Stimulated activated CD4-positive, alpha-beta T cell treated with anti-CD3 and anti-CD28 coated beads, Interleukin-1b, Interleukin-23, amount 100 ng/mL, for 1 hour (primary cell): ENCODE results near the gene RNF186.
"Not testable (repeated sequence)": the region's sequence is repeated elsewhere in the genome, so short reads cannot be mapped to it uniquely, and the experiment has no call there.

Experiments used
- DNase-seq, 2 donors: peaks; one replicate each; pipeline ENCODE4 v3.0.0-alpha.2; 2020; ENCODE audit warnings: low read depth in 2 of 2

RNF186 gene

DNA sequence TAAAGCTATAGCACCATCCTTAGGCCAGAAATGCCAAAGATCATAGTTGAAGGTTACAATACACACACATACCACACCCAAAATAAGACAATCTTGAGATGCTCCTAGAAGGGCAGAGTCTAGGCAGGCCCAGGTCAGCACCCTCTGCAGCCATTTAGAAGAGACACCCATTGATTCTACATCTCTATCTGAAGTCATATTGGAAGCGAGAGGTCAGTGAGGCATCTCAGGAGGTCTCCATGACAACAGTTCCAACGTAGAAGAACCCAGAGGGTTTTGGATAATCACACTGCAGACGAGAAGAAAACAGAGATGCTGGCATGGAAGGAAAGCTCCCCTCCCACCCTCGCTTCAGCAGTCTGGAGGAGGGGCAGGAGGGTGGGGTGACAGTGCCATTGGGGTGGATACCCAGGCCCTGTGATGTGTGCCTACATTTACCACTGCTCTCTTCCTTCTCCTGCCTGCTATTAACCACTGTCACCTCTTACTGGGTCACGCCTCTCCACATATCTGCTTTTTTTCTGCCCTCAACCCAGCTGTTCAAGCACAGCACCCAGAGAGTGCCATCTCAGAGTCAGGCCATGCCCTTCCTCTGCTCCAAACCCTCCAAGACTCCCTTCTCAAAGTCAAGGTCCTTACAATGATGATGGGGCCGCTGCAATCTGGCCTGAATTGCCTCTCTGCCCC is 21.6 kb downstream of the RNF186 start:
- DNase-seq = no peak

DNA sequence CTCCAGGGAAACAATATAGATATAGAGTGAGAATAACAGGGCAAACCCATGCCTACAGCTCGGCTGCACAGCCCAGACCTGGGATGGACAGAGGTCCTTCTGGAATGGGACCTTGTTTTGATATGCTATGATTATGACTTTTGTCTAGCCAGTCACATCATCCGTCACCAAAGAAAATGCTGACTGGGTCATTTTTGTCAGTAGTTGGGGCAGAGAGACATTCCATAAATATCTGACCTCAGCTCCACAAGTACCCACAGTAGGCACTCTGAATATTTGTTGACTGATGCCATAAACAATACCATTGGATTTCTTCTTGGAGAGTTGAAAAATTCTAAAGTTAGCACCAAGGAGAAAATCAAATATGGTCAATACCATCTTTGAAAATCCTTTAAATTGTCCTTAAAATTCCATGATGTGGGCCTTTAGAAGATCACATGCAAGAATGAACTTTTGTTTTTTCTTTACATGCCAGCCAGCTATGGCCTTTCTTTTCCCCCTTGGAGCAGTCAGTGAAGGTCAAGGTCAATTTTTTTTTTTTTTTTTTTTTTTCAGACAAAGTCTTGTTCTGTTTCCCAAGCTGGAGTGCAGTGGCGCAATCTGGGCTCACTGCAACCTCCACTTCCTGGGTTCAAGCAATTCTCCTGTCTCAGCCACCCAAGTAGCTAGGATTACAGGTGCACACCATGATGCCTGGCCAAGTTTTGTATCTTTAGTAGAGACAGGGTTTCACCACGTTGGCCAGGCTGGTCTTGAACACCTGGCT is 22.7 kb downstream of the RNF186 start:
- no peak for DNase-seq

DNA sequence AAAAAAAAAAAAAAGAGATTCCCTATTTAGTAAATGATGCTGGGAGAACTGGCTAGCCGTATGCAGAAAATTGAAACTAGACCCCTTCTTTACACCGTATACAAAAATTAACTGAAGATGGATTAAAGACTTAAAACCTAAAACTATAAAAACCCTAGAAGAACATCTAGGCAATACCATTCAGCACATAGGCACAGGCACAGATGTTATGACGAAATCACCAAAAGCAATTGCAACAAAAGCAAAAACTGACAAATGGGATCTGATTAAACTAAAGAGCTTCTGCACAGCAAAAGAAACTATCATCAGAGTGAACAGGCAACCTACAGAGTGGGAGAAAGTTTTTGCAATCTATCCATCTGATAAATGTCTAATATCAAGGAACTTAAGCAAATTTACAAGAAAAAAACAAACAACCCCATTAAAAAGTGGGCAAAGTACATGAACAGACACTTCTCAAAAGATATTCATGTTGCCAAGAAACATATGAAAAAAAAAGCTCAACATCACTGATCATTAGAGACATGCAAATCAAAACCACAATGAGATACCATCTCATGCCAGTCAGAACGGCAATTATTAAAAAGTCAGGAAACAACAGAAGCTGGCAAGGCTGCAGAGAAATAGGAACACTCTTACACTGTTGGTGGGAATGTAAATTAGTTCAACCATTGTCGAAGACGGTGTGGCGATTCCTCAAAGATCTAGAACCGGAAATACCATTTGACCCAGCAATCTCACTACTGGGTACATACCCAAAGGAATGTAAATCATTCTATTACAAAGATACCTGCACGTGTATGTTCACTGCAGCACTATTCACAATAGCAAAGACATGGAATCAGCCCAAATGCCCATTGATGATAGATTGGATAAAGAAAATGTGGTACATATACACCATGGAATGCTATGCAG is 24.8 kb downstream of the RNF186 start:
- not testable (repeated sequence) for DNase-seq

DNA sequence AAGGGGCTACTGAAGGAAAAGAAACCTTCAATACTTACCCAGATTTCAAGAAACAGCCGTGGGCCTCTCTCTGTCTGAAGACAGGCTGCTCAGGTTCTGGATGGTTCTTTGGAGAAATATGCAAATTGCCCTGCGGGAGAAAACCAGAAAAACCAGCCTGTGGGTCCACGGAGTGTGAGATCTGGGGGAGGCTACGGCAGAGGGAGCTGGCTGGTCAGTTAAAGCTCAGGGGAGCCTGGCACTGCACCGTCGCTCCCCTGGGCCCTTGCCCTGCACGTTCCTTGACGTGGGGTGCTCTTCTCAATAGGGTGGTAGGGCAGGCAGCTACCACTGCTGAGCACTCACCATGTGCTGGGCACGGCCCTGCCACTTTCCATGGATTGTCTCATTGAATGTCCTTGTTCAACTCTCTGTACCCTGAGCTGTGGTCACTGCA is 28.1 kb downstream of the RNF186 start:
- DNase-seq = no peak

DNA sequence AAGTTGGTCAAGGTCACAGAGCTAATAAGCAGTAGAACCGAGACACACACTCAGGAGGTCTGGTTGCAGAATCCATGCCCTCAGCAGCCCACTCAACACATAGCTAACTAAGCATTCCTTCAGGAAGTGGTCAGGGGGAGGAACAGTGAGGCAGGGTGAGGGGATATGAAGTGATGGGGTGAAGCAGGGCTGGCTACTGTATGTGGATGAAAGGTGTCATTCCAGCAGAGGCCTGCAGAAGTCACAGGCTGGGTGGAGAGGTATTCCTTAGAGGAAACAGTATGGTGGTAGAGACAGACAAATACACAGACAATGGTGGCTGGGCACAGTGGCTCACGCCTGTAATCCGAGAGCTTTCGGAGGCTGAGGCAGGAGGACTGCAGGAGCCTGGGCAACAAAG is 29.4 kb downstream of the RNF186 start:
- DNase-seq = no peak

DNA sequence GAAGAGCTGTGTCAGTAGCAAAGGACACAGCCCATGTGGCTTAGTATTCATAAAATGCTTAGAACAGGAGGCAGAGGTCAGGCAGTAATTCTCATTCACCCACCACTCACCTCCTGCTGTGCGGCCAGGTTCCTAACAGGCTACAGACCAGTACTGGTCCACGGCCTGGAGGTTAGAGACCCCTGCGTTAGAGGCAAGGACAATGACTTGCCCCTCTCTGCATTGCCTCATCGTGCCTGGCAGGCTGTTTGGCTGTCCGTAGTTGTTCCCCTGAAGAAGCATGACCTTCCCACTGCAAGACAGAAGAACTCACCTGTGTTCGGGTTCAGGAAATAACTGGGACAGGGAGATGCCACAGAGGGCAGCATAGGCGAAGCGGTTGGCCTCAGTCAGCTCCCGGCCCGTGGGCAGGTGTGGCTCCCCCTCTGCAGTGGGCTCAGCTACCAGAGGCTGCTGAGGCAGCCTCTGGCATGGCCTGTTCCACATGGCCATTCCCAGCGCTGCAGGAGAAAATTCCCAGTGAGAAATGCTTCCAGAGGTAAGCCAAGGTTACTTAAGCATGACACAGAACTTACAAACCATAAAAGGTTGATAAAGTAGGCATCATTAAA is 34.7 kb downstream of the RNF186 start:
- DNase-seq = no peak

DNA sequence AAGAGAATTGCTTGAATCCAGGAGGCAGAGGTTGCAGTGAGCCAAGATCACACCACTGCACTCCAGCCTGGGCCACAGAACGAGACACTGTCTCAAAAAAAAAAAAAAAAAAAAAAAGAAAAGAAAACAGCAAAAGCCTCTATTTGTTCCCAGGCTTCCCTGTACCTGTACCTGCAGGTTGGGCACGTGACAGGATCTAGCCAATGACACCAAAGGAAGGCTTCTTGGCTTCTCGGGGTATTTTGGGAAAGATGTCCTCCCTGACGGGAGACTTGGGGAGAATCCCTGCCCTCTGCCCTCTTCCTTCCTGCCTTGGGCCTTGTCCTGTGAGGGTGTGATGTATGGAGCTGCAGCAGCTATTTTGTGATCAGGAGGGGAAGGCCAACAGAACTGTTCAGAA is 38.1 kb downstream of the RNF186 start:
- no peak for DNase-seq

DNA sequence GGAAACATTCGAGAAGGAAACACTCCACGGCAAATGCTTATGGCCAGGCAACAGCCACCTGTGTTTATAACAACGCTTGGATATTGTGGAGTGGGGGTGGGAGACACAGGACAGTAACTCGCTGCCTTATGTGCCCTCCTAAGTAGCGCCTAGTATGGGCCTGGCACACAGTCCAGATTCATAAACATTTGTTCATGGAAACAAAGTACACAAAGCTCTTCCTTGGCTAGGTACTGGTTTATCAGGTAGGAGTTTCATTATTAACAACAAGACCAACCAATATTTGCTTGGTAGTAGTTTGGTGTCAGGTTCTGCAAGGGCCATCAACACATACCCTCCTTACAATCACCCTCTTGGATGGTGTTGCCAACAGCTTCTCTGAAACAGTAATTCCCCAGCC is 38.8 kb downstream of the RNF186 start:
- DNase-seq = no peak

DNA sequence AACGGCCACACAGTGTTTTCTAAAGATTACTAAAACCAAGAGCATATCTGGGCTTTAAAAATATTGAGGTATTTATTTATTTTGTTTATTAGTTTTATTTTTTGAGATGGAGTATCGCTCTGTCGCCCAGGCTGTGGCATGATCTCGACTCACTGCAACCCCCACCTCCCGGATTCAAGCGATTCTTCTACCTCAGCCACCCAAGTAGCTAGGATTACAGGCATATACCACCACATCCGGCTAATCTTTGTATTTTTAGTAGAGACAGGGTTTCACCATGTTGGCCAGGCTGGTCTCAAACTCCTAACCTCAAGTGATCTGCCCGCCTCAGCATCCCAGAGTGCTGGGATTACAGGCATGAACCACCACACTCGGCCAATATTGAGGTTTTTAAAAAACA is 39.3 kb downstream of the RNF186 start:
- no peak for DNase-seq

DNA sequence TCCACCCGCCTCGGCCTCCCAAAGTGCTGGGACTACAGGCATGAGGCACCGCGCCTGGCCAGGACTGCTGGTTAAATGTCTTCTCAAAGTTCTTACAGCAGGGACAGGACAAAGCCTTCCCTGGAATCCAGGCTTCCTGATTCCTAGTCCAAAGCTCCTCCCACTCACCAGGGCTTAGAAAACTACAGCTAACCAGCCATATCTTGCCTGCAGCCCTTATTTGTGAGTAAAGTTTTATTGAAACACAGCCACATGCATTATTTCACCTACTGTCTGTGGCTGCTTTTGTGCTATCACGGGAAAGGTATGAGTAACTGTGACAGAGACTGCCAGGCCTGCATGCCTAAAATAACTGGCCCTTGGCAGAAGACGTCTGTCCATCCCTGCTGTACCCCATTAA is 39.8 kb downstream of the RNF186 start:
- no peak for DNase-seq

DNA sequence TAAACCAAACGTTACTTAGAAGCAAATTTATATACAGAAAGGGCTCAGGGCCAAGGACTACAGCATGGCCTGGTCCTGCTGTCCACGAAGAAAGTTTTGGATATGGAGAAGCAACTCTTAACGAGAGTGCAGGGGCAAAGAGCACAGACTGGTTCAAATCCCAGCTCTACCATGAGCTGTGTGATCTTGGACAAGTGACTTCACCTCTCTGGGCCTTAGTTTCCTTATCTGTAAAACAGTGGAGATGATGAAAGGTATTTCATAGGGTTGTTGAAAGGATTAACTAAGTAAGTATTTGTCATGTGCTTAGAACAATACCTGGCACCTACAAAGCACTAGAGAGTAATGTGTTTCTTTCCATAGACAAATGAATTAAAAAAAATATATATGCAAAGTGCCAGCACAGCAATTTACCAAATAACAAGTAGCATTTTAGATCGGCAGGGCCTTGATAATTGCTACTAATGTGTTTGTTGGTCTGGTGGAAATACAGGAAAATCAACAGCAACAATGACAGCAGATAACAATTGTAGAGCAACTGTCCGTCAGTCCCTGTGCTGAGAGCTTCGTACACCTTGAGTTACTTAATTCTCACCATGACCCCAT is 40.8 kb downstream of the RNF186 start:
- DNase-seq = no peak

DNA sequence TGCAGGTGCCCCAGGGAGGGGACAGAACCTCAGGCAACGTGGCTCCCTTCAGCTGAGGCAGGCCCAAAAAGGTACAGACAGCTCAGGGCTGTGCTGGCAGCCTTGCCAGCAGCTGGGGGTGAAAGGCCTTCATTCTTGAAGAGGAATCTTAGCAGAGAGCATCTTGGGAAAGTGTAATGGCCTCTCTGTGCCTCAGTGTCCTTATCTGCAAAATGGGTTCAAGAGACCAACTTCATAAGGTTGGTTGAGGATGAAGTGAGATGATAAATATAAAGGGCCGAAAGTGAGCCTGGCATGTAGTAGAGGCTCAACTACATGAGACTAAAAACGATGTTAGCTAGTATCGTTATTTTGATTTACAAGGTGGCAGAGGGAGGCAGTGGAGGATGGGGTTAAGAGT is 41.6 kb downstream of the RNF186 start:
- DNase-seq = no peak

DNA sequence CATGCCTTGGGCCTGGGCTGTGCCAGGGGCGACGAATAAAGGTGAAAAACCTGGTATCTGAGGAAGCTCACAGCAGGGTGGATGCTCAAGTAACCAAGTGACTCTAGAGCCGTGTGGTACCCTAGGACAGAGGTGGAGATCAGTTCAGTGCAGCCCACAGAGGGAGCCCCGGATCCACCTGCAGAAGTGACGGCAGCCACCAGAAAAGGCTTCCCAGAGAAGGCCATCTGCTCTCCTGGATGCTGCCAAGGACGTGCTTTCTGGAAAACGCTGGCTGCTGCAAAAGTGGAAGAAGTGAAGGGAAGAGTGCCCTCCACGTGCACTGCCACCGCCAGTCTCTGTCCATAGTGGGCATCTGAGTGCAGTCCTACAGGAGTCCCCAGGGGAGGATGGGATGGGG is 43.0 kb downstream of the RNF186 start:
- no peak for DNase-seq

DNA sequence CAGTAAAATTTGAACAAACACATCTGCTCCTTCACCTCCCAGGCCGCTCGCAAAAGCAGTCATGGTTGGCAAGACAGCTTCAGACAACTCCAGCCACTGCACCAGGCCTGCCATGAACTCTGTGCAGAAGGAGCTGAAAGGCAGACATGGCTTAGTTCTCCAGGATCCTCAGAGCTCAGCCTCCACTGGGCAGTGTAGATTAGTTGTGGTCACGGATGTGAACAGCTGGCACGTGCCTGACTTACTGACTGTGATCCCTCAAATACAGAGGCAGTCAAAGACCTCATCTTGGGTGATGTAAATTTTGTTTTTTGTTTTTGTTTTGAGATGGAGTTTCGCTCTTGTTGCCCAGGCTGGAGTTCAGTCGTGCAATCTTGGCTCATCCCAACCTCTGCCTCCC is 43.7 kb downstream of the RNF186 start:
- no peak for DNase-seq

DNA sequence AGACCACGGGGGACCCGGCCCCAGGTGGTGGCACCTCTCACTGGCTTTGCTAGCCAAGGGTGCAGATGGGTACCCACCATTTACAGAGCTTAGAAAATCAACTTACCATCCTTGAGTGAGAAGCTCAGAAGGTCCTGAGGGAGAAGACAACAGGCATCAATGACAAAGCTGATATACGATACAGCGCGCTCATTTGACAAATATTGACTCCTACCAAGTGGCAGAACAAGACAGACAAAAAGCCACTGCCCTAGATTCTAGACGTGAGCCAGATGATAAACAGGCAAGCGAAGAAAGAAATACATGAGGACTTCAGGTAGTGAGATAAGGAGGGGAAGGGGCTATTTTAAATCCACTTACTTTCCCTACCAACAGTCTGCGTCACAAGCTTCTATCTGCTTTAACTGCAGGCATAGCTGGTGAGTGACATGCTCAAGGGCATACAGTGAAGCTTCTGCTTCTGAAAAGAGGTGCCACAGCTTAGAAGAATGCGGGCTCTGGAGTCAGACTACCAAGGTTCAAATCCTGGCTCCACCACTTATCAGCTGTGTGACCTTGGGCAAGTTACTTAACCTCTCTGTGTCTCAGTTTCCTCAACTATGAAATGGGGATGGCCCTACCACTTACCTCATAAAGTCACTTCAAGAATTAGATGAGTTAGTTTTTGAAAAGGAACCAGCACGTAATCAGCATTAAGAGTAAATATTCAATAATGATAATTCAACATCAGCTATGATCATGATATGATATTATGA is 44.5 kb downstream of the RNF186 start:
- no peak for DNase-seq

DNA sequence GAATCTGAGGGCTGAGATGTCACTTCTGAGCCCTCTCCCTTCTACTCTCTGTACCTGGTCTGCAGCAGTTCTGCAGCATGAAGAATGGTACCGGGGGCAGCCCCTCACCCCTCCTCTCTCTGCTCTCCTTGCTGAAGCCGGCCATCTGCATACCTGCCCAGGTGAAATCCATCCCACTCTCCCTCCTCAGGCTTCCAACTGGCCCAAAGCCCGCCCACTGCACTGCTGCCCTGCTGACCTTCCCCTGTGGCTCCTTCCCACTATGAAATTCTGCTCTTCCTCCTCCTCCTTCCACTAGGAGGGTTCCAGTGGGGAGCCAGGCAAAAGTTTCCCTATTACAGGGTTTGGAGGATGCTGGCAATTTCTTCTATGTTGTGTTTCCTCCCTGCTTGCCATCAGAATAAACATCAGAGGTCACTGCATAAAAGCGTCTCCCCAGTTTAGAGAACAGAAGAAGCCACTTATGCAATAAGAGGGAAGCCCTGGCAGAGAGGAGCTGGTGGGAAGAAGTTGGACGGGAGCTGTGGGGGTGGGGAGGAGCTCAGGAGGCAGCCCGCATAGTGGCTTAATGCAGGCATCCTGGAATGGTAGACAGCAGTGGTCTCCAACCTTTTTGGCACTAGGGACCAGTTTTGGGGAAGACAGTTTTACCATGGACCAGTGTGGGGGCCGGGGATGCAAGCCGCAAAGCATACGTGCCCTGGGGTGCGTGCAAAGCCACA is 45.7 kb downstream of the RNF186 start:
- no peak for DNase-seq

DNA sequence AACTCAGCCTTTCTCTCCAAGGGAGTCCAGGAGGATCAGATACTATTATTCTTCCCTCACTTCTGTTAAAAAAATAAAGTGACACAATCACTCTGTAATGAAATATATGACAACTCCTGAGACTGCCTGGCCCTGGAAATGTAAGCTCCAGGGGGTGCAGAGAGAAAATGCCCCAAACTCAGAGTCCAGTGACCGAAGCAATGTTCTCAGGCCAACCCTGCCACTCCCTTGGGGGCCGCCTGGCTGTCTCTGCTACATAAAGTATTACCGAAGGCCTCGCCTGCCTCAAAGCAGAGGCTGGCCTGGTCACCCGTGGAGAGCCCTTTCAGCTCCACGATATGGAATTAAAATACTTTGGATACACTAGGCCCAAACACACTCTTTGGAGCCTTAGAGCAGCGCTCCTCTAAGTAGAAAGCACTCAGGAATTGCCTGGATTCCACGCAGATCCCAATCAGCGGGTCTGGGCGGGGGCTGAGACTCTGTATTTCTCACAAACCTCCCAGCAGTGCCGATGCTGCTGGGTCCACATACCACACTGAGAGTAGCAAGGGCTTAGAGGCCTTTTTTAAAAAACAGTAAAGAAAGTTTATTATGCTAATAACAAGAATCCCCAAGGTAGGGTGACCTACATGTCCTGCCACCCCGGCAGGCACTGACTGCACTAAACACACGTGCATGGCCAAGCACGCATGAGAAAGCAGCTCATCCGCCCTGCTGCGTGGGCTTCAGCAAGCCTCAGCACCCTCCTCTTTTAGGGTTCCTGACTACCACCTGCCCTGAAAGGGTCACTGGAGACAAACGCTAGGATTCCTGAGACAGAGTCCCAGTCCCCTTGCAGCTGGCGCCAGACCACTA is 46.5 kb downstream of the RNF186 start:
- no peak for DNase-seq

DNA sequence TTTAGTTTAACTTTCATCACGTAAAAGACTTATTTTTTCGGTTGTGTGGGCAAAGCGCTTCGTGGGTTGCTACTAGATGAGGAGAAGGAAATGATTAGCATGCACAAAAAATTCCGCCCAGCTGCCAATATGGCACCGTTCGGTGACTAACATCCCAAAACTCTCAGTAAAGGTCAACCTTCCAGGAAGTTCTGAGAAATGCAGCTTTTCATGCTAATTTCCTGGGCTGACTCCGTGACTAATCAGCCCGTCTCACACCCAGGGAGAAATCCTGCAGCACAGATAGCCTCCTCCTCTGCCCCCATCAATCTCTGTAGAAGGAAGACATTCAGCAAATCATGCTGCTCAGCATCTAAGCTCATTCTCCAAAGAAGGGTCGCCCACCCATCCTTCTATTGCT is 49.5 kb downstream of the RNF186 start:
- DNase-seq = no peak

DNA sequence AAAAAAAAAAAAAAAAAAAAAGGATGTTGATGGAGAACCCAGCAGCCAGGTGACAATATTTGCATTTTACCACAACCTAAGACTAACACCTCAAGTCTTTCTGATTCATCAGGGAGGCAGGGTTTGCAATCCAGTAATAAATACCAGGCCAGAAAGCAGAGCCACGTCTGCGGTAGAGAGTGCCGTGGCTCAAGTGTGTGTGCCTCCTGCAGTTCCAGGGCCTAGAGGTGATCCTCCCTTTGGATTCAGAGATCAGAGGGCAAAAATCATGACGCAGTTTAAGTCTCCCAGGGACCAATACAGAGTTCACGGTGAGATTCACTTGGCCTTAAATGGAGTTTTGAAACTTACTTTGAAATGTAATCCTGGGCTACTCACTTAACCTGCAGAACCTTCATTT is 50.2 kb downstream of the RNF186 start:
- DNase-seq = no peak
